Body of pancreas (tissue), 4 donors: ENCODE measurements around the gene ITPKC.

Source experiments
- CTCF ChIP-seq, 7 experiments: fragments of 450-650 bp in 4 of 7; fragments of 200-600 bp in 3 of 7; sonication (generic) in 3 of 7; IDR thresholded peaks; one replicate each; pipeline ENCODE4 v1.5.1; 2016 to 2019; ENCODE audit warnings: antibody characterized with exemption in 7 of 7
- POLR2A ChIP-seq, 3 donors: fragments of 450-650 bp; IDR thresholded peaks; one replicate each; pipeline ENCODE4 v1.6.1; 2016; ENCODE audit warnings: antibody characterized with exemption in 3 of 3, mild to moderate bottlenecking in 2 of 3

- TF ChIP-seq CTCF (IDR thresholded peaks at IDR 0.05), result no peak
- TF ChIP-seq POLR2A (IDR thresholded peaks at IDR 0.05), result no peak
Observed at GRCh38 chr19:40705950-40706619, 10.8 kb upstream of the ITPKC start.
